GM04503 (cell line): ENCODE data around the gene ORM2.
"Not testable (repeated sequence)": the region's sequence is repeated elsewhere in the genome, so short reads cannot be mapped to it uniquely, and the experiment has no call there.

Experiments
- DNase-seq: peaks from one replicate; pipeline ENCODE4 v3.0.0-alpha.2; 2012; ENCODE audit warnings: low read depth

The ORM2 gene

DNA sequence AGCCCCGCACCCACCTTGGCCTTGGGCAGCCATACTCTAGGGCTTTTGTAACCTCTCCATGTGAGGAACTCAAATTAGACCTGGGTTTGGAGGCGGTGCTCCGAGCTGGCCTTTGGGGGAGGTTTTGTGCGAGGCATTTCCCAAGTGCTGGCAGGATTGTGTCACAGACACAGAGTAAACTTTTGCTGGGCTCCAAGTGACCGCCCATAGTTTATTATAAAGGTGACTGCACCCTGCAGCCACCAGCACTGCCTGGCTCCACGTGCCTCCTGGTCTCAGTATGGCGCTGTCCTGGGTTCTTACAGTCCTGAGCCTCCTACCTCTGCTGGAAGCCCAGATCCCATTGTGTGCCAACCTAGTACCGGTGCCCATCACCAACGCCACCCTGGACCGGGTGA, at the start of gene ORM2:
Gene ORM2 (plus strand): TSS at position 245 of the 398 bp plus-strand sequence. CDS start 36 bp downstream, at position 281.
- DNase-seq: not testable (repeated sequence)

DNA sequence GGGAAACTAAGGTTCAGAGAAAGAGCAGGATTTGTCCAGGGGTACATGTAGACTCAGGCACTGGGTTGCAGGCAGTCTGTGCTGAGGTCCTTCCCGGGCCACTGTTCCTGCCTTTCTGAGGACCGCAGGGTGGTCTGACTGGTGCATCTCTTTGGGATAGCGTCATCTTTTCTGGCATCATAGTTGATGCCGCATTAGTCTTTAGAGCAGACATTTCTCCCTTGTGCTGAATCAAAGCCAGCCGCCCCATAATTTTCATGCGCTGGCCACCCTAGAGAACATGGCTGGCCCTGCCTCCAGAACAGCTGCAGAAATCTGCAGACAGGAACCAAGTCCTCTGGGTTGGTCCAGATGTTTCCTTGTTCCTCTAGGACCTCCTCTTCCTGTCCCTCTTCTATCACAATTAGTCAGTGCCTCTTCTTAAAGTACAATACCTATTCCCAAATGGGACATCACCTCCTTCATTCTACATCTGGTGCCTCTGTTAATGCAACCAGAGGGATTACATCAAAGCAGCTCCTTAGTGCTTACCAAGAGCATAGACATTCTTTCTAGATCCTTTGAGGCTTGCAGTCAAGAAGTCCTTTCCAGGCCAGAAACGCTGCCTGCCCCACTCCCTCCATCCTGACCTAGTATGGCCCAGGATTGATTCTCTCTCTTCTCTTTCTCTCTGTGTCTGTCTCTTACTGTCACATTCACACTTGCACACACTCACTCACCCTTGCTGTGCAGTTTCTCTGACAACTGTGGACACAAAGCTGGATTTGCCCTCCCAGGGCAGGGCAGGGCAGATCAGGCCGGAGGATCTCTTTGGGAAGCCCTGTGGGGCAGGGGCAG, 48.8 kb upstream of the ORM2 start:
- no peak for DNase-seq

DNA sequence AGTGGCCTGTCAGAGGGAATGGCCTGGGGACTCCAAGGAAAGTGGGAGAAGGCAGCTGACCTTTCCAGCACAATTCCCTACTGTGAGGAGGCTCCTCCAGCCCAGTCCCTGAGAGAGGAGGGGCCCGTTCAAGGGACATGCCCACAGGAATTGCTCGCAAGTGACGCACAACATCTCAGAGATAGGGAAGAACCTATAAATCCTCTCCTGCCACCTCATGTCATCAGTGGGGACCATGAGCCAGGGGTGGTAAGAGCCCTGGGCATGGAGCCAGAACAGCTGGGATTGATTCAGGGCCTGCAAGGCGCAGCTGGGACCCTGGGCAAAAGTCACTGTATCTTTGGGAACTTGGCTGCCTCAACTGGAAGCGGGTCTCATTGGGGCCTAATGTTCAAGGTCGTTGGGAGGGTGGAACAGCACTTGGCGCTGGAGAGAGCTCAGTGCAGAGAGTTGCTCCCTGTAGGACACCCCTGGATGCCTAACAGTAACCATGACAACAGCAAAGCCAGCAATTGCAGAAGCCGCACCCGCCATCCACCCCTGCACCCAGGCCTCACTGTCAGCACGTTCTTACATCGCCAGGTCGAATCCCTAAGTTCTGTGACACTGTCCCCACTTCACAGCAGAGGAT, 48.1 kb upstream of the ORM2 start:
- DNase-seq: no peak

DNA sequence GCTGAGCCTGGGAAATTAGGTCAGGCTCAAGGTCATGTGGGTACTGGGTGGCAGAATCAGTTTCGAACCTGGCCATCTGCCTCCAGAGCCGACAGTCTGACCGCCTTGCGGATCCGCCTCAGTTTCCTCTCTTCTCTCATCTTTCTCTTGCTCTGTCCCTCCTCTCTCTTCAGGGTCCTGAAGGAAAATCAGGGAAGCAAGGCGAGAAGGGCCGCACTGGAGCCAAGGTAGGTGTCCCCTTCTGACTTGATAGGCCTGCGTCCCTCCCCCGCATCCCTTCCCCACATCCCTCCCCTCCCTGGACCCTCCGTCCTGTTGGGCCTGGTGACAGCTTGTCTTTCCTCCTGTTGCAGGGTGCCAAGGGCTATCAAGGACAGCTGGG, 47.6 kb upstream of the ORM2 start:
- no peak for DNase-seq

DNA sequence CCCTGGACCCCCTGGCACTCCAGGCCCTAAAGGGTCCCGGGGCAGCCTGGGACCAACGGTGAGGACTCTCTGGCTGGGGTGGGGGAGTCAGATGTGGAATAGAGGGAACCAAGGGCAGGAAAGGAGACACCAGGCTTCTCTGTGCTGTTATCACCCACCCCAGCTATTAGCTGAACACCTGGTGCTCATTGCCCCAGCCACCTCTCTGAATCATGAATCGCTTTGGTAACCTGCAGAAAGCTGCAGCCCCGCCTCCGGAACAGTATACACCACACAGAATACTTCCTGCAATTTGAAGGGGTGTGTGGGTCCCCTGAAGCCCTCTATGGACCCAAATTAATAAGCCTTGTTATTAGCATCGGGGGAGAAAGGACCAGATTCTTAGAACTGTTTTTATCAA, 47.2 kb upstream of the ORM2 start:
- DNase-seq: no peak

DNA sequence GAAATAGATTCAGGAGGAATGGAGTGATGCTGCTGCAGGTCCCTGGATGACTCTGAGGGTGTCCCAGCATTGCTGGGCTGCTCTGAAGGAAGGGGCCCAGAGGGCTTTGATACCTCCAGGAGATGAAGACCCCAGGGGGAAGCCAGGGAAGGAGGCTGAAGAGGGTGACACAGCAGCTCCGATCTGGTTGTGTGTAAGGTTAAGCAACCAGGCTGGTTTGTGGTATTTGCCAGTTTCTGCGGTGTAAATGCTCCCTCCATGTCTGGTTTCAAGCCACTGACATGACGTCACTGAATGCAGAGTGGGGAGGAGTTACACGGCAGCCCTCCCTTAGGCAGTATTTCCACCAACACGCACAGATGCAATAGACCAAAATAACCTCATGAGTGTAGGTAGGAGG, 46.7 kb upstream of the ORM2 start:
- peak; percentile 71 for DNase-seq

DNA sequence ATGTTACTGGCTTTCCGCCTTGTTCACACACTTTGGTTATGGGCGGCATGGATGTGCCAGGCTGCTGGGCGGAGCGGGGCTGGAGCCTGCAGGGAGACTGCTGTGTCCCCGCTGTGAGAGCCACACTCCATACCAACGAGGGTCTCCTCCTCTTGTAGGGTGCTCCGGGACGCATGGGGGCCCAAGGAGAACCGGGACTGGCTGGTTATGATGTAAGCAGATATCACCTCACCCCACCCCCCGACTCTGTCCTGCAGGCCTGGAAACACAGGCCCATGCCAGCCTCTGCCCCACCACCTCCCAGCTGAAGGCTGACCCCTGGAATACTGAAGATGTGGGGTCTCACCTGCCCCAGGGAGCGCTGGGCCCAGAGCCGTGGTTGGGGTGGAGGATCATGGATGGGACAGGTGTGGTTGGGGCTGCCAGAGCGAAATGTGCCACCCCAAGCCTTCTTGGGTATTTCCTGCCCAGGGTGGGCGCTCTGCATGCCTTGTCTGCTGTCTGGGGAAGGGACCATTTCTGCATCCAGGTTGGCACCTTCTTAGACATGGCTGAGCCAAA, 46.0 kb upstream of the ORM2 start:
- DNase-seq: no peak

DNA sequence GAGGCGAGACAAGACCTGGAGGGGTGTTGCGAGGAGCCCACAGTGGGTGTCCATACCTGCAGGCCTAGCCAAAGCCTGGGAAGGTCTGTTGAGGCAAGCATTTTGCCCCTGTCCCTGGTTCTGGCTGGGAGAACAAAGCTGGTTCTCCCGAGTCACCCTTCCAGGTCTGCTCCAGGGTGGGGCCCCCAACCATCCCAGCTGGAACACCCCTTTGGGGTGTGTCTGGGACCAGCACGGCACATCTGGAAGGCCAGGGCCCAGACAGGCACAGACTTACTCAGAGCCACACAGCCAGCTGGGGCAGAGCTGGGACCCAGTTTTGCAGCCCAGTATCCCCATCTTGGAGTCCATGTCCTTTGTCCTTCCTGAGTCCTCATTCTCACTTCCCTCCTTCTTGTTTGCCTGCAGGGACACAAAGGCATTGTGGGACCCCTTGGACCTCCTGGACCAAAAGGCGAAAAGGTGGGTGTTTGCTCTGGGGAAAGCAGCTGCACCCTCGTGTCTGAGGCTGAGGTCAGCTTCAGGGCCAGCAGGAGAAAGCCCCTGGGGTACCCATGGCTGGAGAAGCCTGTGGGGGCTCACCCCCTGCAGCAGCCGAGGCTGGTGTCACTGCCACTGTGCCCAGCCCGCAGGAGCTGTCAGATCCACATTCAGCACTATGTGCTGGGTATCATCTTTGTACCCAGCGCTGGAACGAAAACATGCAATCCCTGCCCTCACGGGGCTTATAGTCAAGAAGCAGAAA, 45.2 kb upstream of the ORM2 start:
- no peak for DNase-seq

DNA sequence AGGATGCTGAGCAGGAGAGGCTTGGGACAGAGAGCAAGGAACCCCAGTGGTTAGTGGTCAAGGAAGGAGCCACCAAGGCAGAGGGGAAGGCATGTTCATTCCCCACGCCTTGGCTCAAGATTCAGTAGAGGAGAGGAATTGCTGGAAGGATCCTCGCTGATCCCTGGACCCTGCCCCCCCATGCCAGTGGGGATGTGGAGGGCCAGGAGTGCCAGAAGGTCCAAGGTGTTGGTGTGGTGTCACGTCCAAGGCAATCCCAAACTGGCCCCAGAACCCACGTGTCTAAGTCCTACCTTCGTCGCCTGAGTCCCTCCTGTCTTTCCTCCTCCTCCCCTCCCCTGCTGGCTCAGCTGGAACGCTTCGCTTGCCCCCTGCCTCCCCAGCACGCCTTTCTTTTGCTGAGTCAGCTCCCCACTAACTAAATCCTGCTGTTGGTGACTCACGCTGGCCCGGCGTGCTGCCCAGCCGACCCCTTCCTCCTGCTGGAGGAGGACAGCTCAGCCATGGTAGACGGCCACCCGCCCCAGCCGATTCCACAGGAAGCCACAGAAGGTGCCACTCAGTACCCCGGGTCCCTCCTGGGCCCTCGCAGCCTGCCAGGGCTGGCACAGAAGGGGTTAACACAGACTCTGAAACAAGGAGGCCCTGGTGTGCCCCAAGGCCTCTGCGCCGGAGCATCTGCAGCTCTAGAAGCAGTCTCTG, 44.4 kb upstream of the ORM2 start:
- no peak for DNase-seq

DNA sequence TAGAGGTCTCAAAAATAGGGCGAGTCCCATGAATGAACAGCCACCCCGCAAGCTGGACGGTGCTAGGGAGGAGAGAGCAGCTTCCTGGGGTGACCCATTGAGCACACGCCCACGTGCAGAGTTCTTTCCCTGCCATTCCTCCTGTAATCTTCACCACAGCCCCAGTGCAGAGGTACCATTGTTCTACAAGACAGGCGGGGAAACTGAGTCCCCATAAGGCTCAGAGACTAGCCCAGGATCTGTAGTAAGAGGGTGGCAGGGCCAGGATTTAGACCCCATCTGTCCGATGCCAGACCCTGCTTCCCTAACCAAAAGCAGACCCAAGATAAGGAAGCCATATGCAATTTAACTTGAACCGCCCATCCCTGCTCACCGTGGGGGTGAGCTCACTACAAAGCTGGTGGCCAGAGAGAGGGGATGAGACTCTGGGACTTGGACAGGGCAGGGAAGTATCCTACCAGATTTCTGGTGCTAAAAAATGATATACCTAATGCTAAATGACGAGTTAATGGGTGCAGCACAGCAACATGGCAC, 43.5 kb upstream of the ORM2 start:
- no peak for DNase-seq

DNA sequence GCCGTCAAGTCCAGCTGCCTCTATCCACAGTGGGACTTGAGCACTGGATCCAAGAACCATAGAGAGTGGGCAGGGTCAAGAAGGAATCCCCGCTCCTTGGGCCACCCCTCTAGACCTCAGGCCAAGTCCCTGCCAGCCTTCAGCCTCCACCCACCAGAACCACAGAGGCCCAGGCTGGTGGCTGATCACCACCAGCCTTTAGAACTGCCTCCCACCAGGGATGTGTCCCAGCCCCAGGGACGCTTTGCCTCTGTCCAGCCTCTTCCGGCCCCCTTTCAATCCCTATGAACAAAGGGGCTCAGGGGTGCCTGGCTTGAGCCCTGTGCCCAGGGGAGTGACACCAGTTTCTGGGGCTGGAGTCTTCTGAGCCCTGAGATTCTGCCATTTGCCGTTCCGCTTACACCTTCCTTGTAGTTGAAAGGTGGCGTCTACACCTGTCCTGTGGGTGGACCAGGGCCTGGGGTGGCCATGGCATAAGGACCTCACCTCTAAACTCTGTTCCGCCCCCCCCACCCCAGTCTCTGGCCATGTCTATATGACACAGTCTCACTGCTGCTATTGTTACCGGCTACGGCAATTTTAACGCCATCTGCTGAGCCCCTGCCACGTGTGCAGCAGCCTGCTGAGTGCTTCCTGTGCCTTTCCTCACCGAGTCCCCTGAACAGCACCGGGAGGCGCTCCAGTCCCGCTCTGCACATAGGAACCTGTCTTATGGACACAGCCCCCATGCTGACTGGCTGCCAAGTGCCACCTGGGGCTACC, 42.5 kb upstream of the ORM2 start:
- no peak for DNase-seq

DNA sequence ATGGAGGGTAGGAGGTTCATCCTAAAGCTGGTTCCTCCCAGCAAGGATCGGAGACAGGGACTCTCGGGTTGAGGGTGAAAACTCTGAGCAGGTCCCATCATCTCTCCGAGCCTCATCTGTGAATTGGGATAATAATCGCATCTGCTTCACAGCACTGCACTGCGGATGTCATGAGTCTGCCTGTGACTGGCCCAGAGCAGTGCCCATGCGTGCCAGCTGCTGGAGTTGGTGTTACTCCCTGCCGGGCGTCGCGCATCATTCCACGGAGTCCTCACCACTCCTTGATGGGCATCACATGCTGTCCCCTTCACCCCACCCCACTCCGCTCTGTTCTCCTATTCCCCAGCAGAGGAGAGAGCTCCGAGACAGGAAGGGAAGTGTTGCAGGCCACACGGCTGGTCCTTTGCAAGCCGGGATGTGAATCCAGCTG, 41.9 kb upstream of the ORM2 start:
- no peak for DNase-seq

DNA sequence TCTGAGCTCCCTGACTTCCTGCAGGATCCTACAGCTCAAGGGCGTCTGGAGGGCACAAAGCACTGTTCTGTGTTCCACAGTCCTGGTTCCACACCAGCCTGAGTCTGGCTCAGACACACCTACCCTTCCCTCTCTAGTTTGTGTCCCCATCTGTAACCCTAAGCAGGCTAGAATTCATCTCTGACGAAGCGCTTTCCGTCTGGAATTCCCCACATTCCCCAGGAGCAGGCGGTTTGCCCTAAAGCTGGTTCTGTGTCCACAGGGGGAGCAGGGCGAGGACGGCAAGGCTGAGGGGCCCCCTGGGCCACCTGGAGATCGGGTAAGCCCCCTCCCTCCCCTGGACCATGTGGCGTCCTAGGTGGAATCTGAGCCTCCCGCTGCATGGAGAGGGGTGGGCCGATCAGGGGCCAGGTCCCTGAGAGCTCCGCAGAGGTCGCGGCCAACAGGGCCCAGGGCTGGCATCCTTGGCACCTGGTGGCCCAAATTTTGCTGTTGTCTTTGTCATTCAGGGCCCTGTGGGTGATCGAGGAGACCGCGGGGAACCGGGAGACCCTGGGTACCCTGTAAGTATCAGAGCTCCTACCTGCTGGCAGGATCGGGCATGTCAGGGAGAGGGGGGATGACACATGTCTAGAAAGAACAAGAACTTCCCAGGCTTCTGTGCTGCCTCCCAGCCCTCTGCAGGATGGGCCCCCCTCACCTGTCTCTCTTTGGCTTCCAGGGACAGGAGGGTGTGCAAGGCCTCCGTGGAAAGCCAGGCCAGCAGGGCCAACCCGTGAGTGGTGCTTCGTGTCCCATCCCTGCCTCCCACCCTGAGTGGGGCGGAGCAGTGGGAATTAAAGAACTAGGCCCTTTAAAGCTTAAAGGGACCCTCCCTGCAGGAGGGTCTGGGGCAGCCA, 41.2 kb upstream of the ORM2 start:
- DNase-seq: no peak

DNA sequence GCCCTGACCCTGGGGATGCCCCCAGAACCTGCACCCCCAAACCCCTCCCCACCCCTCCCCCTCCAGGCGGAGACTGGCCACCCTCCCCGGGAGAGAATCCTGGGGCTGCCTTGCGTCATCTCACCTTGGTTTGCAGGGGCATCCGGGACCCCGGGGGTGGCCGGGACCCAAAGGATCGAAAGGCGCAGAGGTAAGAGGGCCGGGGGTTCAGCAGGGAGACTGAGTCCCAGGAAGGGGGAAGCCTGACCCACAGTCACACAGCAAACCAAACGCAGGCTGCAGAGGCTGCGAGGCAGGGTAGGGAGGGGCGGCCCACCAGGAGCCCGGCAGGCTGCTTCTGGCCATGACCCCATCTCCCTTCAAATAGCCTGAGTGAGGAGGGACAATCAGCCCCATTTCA, 40.6 kb upstream of the ORM2 start:
- DNase-seq: no peak

DNA sequence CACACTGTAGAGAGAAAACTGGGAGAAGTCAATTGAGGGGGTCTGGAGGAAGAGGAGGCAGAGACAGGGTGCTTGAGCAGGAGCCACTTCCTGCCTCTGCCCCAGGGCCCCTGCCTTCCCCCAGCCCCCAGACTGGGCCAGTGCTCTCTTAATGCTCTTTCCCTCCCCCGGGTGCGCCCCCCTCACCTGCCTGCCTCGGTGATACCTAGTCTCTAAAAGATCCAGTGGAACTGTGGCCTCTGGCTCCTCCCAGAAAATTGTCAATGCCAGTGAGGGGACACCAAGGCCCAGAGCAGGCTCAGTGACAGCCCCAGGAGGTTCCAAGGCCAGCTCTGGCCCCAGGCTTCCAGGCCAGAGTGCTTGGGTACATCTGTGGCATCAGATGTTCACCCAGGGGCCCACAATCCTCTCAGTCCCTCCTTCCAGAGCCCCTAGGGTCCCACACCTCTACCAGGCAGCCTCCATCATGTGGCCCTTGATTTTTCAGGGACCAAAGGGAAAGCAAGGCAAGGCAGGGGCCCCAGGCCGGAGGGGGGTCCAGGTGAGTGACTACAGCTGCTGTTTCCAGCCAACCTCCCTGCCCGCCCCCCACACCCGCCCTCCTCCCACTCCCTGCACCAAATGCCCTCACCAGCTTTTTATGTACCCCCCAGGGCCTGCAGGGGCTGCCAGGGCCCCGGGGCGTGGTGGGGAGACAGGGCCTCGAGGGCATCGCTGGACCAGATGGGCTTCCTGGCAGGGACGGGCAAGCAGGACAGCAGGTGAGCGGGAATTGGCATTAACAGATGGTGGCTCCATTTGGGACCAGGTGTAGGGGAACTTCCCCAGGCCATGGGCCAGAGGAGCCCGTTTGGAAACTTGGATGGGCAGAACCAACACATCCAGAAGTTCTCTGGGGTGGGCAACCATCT, 39.8 kb upstream of the ORM2 start:
- DNase-seq: no peak

DNA sequence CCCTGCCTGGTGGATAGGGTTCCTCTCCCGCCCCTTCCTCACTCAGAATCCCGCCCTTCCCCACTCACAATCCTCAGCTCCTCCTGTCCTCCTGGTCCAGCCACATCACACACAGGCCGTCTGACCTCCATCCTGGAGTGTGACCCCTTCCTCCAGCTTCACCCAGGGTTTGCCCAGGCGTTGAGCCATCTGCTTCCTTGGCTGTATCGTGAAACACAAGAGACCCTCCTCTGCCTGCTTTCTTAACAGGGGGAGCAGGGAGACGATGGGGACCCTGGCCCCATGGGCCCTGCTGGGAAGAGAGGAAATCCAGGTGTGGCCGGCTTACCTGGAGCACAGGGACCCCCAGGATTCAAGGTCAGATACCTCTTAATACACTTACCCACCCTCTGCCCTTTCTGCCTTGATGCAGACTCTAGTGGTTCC, 39.1 kb upstream of the ORM2 start:
- no peak for DNase-seq

DNA sequence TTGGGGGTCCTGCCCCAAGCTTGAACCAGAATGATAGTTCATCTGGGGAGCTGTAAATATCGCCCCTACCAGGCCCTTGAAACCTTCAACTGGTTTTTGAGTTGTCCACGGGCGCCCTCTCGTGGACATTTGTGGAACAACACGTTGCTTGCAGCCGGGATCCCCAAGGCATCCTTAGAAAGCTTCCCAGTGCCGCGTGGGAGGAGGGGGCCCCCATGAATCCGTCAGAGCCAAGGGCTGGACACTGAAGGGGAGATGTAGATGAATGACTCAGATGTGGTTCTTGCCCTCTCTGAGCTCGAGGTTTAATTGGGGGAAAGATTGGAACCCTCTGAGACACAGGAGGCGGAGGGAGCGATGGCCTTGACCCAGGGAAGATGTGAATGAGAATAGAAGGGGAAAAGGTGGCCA, 38.6 kb upstream of the ORM2 start:
- DNase-seq: no peak

DNA sequence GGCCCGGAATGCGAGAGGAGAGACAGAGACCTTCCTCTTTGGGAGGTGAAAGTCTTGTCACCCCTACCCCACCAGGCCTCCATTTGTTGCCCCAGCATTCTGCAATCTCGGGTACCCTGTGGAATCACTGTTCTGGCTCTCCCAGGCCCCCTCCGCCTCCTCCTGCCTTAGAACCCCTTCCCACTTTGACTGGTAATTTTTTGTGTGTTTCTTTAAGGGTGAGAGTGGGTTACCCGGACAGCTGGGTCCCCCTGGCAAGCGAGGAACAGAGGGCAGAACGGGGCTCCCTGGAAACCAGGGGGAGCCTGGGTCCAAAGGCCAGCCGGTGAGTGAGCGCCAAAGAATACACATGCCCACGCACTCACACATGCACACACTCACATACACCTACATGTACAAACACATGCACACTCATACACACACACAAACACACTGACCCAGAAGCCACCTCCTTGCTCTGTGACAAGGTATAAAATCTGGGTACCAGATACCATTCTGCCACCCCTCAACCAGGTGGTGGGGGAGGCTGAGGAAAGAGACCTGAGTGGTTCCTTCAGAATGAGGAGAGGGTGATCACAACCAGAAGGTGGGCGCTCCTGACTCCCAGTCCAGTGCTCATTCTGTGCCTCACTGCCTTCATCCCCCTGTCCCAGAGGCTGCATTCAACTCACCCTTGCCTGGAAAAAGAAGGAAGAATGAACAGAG, 37.6 kb upstream of the ORM2 start:
- DNase-seq: no peak
